Measurements from ENCODE around the gene GTF3C2. TPM values are rescaled to one million over a fixed set of nuclear protein-coding genes. Genes with fewer than 3 reads are reported as not detected.

GTF3C2 gene
- total and polyA plus RNA-seq, 10 of the 15 experiments (the other 5 are each of a cell fraction or from before 2014, with no cell fraction given): 45.9 to 105 (median 80.3) TPM

DNA sequence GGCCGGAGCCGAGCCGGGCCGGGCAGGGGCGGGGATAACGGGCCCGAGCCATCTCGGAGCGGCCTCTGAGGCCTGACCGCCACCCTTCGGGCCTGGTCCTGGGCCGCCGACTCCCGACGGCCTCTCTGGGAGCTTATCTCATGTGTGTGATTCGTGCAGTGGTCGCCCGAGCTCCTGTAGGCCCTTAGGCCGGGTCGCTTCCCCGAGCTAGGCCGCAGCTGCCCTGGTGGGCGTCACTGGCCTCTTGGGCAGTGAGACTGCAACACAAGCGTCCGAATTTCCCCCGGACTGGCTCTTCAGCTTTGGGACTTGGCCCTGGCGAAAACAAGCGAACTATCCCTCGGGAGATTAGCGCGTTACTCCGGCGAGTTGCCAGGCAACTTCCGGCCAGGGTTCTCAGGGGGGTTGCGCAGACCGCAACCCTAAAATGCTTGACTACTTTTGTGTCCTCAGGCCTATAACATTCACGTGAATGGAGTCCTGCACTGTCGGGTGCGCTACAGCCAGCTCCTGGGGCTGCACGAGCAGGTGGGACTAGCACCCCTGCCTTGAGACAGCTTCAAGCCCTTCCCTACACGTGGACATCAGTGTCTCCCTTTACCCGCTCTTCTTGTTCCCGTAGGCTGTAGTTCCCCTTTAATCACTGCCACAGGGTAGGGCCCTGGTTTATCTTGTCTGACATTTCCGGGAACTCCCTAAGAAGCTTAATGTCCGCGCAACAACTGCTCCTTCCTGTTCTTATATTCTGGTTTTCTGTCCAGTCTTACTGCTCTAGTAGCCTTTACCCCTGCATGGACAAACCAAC, 14.5 kb upstream of the GTF3C2 start (continued):
- TF ChIP-seq SIN3A (IDR thresholded peaks at IDR 0.05; ENCODE audit: low read depth, low read length): peak; percentile 56; the same call in 1 of the 2 replicates
- TF ChIP-seq MXI1 (IDR thresholded peaks at IDR 0.05; ENCODE audit: low read depth, low read length): peak; percentile 82
- 0 out of 2 replicates have a peak, but pooled peaks have one; percentile 22 for TF ChIP-seq ZBED1 (IDR thresholded peaks at IDR 0.05; ENCODE audit: borderline replicate concordance)
- peak; percentile 56 for TF ChIP-seq MYC (IDR thresholded peaks at IDR 0.05; ENCODE audit: insufficient read depth, insufficient read length, insufficient replicate concordance, low read length, severe bottlenecking)
- TF ChIP-seq, protein P1, sequence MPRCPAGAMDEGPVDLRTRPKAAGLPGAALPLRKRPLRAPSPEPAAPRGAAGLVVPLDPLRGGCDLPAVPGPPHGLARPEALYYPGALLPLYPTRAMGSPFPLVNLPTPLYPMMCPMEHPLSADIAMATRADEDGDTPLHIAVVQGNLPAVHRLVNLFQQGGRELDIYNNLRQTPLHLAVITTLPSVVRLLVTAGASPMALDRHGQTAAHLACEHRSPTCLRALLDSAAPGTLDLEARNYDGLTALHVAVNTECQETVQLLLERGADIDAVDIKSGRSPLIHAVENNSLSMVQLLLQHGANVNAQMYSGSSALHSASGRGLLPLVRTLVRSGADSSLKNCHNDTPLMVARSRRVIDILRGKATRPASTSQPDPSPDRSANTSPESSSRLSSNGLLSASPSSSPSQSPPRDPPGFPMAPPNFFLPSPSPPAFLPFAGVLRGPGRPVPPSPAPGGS (IDR thresholded peaks at IDR 0.05; ENCODE audit: borderline replicate concordance, insufficient read depth, low read depth, low read length, poor library complexity, severe bottlenecking): no peak
- TF ChIP-seq STAT3 (IDR thresholded peaks at IDR 0.05; ENCODE audit: low read depth, low read length): 0 out of 2 replicates have a peak, but pooled peaks have one; percentile 42
- peak; percentile 54; the same call in 1 of the 2 replicates for TF ChIP-seq POLR2A (IDR thresholded peaks at IDR 0.05; ENCODE audit: low read depth, low read length)
- 0 out of 4 replicates have a peak, but pooled peaks of 1 of the 2 experiments have one; percentile 7 for TF ChIP-seq EP300 (IDR thresholded peaks at IDR 0.05; ENCODE audit: borderline replicate concordance in 1 of 2, control insufficient read depth in 1 of 2, low read depth in 2 of 2, low read length in 2 of 2)
- TF ChIP-seq, protein P2, sequence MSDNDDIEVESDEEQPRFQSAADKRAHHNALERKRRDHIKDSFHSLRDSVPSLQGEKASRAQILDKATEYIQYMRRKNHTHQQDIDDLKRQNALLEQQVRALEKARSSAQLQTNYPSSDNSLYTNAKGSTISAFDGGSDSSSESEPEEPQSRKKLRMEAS (IDR thresholded peaks at IDR 0.05; ENCODE audit: low read depth, low read length): peak; percentile 60
- TF ChIP-seq, protein P3, sequence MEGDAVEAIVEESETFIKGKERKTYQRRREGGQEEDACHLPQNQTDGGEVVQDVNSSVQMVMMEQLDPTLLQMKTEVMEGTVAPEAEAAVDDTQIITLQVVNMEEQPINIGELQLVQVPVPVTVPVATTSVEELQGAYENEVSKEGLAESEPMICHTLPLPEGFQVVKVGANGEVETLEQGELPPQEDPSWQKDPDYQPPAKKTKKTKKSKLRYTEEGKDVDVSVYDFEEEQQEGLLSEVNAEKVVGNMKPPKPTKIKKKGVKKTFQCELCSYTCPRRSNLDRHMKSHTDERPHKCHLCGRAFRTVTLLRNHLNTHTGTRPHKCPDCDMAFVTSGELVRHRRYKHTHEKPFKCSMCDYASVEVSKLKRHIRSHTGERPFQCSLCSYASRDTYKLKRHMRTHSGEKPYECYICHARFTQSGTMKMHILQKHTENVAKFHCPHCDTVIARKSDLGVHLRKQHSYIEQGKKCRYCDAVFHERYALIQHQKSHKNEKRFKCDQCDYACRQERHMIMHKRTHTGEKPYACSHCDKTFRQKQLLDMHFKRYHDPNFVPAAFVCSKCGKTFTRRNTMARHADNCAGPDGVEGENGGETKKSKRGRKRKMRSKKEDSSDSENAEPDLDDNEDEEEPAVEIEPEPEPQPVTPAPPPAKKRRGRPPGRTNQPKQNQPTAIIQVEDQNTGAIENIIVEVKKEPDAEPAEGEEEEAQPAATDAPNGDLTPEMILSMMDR (IDR thresholded peaks at IDR 0.05 in 2 of 3, conservative IDR thresholded peaks at IDR 0.05 in 1 of 3; ENCODE audit: control insufficient read depth in 2 of 3, extremely low read depth in 1 of 3, insufficient read depth in 1 of 3, low read depth in 3 of 3, low read length in 3 of 3): no peak
- peak; percentile 54; the same call in 1 of the 3 replicates for TF ChIP-seq POU2F2 (IDR thresholded peaks at IDR 0.05; ENCODE audit: borderline replicate concordance, low read depth, low read length)
- TF ChIP-seq, protein P4, sequence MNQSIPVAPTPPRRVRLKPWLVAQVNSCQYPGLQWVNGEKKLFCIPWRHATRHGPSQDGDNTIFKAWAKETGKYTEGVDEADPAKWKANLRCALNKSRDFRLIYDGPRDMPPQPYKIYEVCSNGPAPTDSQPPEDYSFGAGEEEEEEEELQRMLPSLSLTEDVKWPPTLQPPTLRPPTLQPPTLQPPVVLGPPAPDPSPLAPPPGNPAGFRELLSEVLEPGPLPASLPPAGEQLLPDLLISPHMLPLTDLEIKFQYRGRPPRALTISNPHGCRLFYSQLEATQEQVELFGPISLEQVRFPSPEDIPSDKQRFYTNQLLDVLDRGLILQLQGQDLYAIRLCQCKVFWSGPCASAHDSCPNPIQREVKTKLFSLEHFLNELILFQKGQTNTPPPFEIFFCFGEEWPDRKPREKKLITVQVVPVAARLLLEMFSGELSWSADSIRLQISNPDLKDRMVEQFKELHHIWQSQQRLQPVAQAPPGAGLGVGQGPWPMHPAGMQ (IDR thresholded peaks at IDR 0.05; ENCODE audit: borderline replicate concordance): no peak
- peak; percentile 87 to 90 for TF ChIP-seq BHLHE40 (IDR thresholded peaks at IDR 0.05; ENCODE audit: borderline replicate concordance in 1 of 2, low read depth in 2 of 2, low read length in 1 of 2)
- peak; percentile 83 for TF ChIP-seq MEF2B (IDR thresholded peaks at IDR 0.05; ENCODE audit: partially characterized antibody, poor library complexity, severe bottlenecking)
- TF ChIP-seq PAX5 (IDR thresholded peaks at IDR 0.05; ENCODE audit: borderline replicate concordance, low read depth, low read length): peak; percentile 50; the same call in 1 of the 2 replicates
- TF ChIP-seq RUNX3 (IDR thresholded peaks at IDR 0.05; ENCODE audit: low read length): peak; percentile 89
- 0 out of 2 replicates have a peak, but pooled peaks have one; percentile 9 for TF ChIP-seq CREB1 (IDR thresholded peaks at IDR 0.05; ENCODE audit: low read depth)
- TF ChIP-seq CHD1 (IDR thresholded peaks at IDR 0.05; ENCODE audit: low read depth, low read length): 0 out of 2 replicates have a peak, but pooled peaks have one; percentile 72
- TF ChIP-seq POLR2AphosphoS5 (IDR thresholded peaks at IDR 0.05; ENCODE audit: low read length): peak; percentile 68; the same call in 1 of the 2 replicates
- TF ChIP-seq, protein P5, sequence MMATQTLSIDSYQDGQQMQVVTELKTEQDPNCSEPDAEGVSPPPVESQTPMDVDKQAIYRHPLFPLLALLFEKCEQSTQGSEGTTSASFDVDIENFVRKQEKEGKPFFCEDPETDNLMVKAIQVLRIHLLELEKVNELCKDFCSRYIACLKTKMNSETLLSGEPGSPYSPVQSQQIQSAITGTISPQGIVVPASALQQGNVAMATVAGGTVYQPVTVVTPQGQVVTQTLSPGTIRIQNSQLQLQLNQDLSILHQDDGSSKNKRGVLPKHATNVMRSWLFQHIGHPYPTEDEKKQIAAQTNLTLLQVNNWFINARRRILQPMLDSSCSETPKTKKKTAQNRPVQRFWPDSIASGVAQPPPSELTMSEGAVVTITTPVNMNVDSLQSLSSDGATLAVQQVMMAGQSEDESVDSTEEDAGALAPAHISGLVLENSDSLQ (IDR thresholded peaks at IDR 0.05): peak; percentile 51
- TF ChIP-seq IKZF2 (IDR thresholded peaks at IDR 0.05): peak in 1 of 2 experiments; percentile 8; a peak in 2 of 4 replicates

All from GM12878 (cell line).